ENCODE data around the gene ARID5B. TPM values are rescaled to one million over a fixed set of nuclear protein-coding genes. Genes with fewer than 3 reads are reported as not detected.

Gene ARID5B
- total and polyA plus RNA-seq, 2 of the 4 experiments (the other 2 are of a cell fraction) = 41.0 to 125 TPM

DNA sequence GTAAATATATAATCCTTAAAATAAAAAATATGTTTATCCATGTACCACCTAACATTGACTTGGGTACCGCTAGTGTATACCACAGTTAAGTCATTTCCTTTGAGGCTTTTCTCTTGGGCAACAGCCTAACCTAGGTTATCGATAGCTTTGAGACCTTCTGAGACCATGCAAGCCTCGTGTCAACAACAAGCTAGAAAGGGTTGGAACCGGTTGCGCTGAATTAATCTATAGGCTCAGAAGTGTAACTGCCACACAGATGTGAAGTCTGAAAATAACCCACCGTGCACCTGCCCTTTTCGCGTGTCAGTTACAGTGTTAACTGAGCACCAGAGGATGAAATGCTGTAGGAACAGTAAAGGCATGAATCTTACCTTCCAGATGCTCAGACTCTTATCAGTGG is 59.8 kb downstream of the ARID5B start:
- H4K91ac ChIP-seq (ENCODE audit: insufficient read depth, low read depth, low read length) = no peak overlapping the region
- TF ChIP-seq MXI1 (IDR thresholded peaks at IDR 0.05; ENCODE audit: borderline replicate concordance, low read depth, low read length) (no peak), RCOR1 (IDR thresholded peaks at IDR 0.05; ENCODE audit: insufficient replicate concordance, low read length) (no peak), FOS (IDR thresholded peaks at IDR 0.05; ENCODE audit: low read depth, low read length) (no peak), RAD21 (IDR thresholded peaks at IDR 0.05; ENCODE audit: low read length) (no peak), CEBPB (IDR thresholded peaks at IDR 0.05; ENCODE audit: low read depth, low read length) (no peak), SMC3 (IDR thresholded peaks at IDR 0.05; ENCODE audit: low read depth, low read length) (no peak), NFE2L2 (IDR thresholded peaks at IDR 0.05; ENCODE audit: low read depth, low read length) (no peak), MAFK (IDR thresholded peaks at IDR 0.05; ENCODE audit: low read depth, low read length) (no peak), RFX5 (IDR thresholded peaks at IDR 0.05; ENCODE audit: low read depth, low read length) (no peak), CHD1 (IDR thresholded peaks at IDR 0.05; ENCODE audit: low read depth, low read length) (no peak), MAZ (IDR thresholded peaks at IDR 0.05; ENCODE audit: borderline replicate concordance, low read depth, low read length) (no peak), BHLHE40 (IDR thresholded peaks at IDR 0.05; ENCODE audit: low read depth, low read length) (no peak), POLR2A (IDR thresholded peaks at IDR 0.05; ENCODE audit: low read depth, low read length) (no peak)
- TF ChIP-seq, protein P1, sequence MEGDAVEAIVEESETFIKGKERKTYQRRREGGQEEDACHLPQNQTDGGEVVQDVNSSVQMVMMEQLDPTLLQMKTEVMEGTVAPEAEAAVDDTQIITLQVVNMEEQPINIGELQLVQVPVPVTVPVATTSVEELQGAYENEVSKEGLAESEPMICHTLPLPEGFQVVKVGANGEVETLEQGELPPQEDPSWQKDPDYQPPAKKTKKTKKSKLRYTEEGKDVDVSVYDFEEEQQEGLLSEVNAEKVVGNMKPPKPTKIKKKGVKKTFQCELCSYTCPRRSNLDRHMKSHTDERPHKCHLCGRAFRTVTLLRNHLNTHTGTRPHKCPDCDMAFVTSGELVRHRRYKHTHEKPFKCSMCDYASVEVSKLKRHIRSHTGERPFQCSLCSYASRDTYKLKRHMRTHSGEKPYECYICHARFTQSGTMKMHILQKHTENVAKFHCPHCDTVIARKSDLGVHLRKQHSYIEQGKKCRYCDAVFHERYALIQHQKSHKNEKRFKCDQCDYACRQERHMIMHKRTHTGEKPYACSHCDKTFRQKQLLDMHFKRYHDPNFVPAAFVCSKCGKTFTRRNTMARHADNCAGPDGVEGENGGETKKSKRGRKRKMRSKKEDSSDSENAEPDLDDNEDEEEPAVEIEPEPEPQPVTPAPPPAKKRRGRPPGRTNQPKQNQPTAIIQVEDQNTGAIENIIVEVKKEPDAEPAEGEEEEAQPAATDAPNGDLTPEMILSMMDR (conservative IDR thresholded peaks at IDR 0.05; ENCODE audit: low read depth, low read length) = no peak
- TF ChIP-seq, protein P2, sequence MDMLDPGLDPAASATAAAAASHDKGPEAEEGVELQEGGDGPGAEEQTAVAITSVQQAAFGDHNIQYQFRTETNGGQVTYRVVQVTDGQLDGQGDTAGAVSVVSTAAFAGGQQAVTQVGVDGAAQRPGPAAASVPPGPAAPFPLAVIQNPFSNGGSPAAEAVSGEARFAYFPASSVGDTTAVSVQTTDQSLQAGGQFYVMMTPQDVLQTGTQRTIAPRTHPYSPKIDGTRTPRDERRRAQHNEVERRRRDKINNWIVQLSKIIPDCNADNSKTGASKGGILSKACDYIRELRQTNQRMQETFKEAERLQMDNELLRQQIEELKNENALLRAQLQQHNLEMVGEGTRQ (IDR thresholded peaks at IDR 0.05; ENCODE audit: low read depth, low read length) = no peak
- TF ChIP-seq, protein P3, sequence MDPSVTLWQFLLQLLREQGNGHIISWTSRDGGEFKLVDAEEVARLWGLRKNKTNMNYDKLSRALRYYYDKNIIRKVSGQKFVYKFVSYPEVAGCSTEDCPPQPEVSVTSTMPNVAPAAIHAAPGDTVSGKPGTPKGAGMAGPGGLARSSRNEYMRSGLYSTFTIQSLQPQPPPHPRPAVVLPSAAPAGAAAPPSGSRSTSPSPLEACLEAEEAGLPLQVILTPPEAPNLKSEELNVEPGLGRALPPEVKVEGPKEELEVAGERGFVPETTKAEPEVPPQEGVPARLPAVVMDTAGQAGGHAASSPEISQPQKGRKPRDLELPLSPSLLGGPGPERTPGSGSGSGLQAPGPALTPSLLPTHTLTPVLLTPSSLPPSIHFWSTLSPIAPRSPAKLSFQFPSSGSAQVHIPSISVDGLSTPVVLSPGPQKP (IDR thresholded peaks at IDR 0.05; ENCODE audit: borderline replicate concordance, low read depth, low read length) = no peak
- H3K79me1 ChIP-seq (ENCODE audit: low read depth in 1 of 2, low read length in 2 of 2) = peaks cover 35 to 54% of the 10 kb centered on the region in 2 experiments
- no TSS peak for BruUV-seq (replicated peaks)
- no peak overlapping the region for H3K14ac ChIP-seq (replicated peaks; ENCODE audit: low read depth, low read length)
- no peak overlapping the region for H3K23ac ChIP-seq (ENCODE audit: low read depth, low read length)
- H3K56ac ChIP-seq (ENCODE audit: extremely low read depth, insufficient read depth, low read length) = no peak overlapping the region
- H2BK20ac ChIP-seq (ENCODE audit: low read depth, low read length) = no peak overlapping the region
- H3K9me3 ChIP-seq (ENCODE audit: control insufficient read depth, insufficient read depth, low read length) = no peaks in the 10 kb centered on the region
- H3K4me3 ChIP-seq (ENCODE audit: insufficient read depth, low read depth, low read length) = no peak overlapping the region
- in situ Hi-C loops (cut with MboI; ENCODE audit: low sequenced_read_pairs) = no loop called here
- 93% methylated on average over 6 of the region's 8 CpGs; no CpG with 5 or more reads in 1 of the 2 experiments for WGBS, 2 experiments (ENCODE audit: extremely low coverage in 2 of 2, insufficient read length in 1 of 2)
- peaks cover 16% of the 10 kb centered on the region for H3K4me1 ChIP-seq (ENCODE audit: control insufficient read depth, insufficient read depth, low read length)
- H3K4me2 ChIP-seq (ENCODE audit: low read depth, low read length) = no peak overlapping the region
- ChIA-PET POLR2A (ENCODE audit: unreplicated experiment) (no interaction called here), CTCF (interaction anchor here (0.6 kb wide), 1 partner anchor 60 kb away, joined by 3 read pairs; no protein-coding TSS in a partner anchor)
- H2AK9ac ChIP-seq (replicated peaks; ENCODE audit: low read depth, low read length, poor library complexity) = no peak overlapping the region
- H4K20me1 ChIP-seq (ENCODE audit: insufficient read depth, low read length) = peaks cover 8% of the 10 kb centered on the region; the same call in 1 of the 2 replicates
- DNase-seq (no peak), ATAC-seq (ENCODE audit: low read depth) (no peak)
- H2BK15ac ChIP-seq (ENCODE audit: low read depth, low read length) = no peak overlapping the region
- H2BK5ac ChIP-seq (ENCODE audit: low read depth, low read length, poor library complexity, severe bottlenecking) = no peak overlapping the region
- H3K36me3 ChIP-seq (ENCODE audit: control insufficient read depth, insufficient read depth, low read length) = peaks cover 22% of the 10 kb centered on the region
- no peak overlapping the region for H3K9ac ChIP-seq (ENCODE audit: low read depth, low read length)
- H3K9me1 ChIP-seq (ENCODE audit: insufficient read depth, low read length) = peaks cover 14% of the 10 kb centered on the region
- H4K5ac ChIP-seq (ENCODE audit: low read depth, low read length) = no peak overlapping the region
- intact Hi-C loops (cut with micrococcal nuclease) = no loop called here
- H3K18ac ChIP-seq (ENCODE audit: low read depth, low read length) = no peak overlapping the region
- no peak overlapping the region for H3K27ac ChIP-seq (ENCODE audit: insufficient read depth, low read length)
- H3K4ac ChIP-seq (ENCODE audit: low read depth, low read length) = no peak overlapping the region
- H4K8ac ChIP-seq (ENCODE audit: low read depth in 2 of 2, low read length in 2 of 2) = no peak overlapping the region
- no peak overlapping the region for H2BK120ac ChIP-seq (ENCODE audit: low read depth, low read length)
- no peak overlapping the region for H2AFZ ChIP-seq (replicated peaks; ENCODE audit: low read length, poor library complexity)
- H3K27me3 ChIP-seq (ENCODE audit: control insufficient read depth, insufficient read depth, low read length) = no peaks in the 10 kb centered on the region
- H2AK5ac ChIP-seq (ENCODE audit: low read depth, low read length) = no peak overlapping the region
- dilution Hi-C loops (cut with HindIII; ENCODE audit: low sequenced_read_pairs, unreplicated experiment) = no loop called here
